ENCODE results near the gene STARD3. TPM values are rescaled to one million over a fixed set of nuclear protein-coding genes. Genes with fewer than 3 reads are reported as not detected.

STARD3 gene
- total and polyA plus RNA-seq, 2 of the 13 experiments (the other 11 are each of a cell fraction or from before 2014, with no cell fraction given): 34.6 to 100 TPM

GRCh38 chr17:39702901-39703893, 66.3 kb downstream of the STARD3 start (continued):
- TF ChIP-seq ATF6 (CRISPR knock-in tag; conservative IDR thresholded peaks at IDR 0.05) (no peak), MBNL3 (CRISPR knock-in tag; conservative IDR thresholded peaks at IDR 0.05) (no peak), ARID2 (CRISPR knock-in tag; IDR thresholded peaks at IDR 0.05; ENCODE audit: borderline replicate concordance) (no peak), SETDB1 (CRISPR knock-in tag; IDR thresholded peaks at IDR 0.05; ENCODE audit: borderline replicate concordance) (no peak), PBX3 (CRISPR knock-in tag; IDR thresholded peaks at IDR 0.05; ENCODE audit: borderline replicate concordance) (no peak), DBP (CRISPR knock-in tag; IDR thresholded peaks at IDR 0.05; ENCODE audit: not compliant biosample characterization) (no peak), ZNF101 (CRISPR knock-in tag; IDR thresholded peaks at IDR 0.05; ENCODE audit: borderline replicate concordance, low read depth) (no peak), FOXO1 (CRISPR knock-in tag; IDR thresholded peaks at IDR 0.05) (peak; percentile 42; the same call in 1 of the 2 replicates), AFF4 (CRISPR knock-in tag; IDR thresholded peaks at IDR 0.05) (no peak), ARID3A (IDR thresholded peaks at IDR 0.05; ENCODE audit: low read depth, low read length) (no peak), ZNF687 (CRISPR knock-in tag; IDR thresholded peaks at IDR 0.05) (peak; percentile 97), IKZF1 (IDR thresholded peaks at IDR 0.05) (no peak), RARA (CRISPR knock-in tag; IDR thresholded peaks at IDR 0.05) (peak; percentile 70)

Measured in HepG2 (cell line).